Right lobe of liver (tissue), 6 donors: ENCODE results near the gene ALOX5. TPM values are rescaled to one million over a fixed set of nuclear protein-coding genes. Genes with fewer than 3 reads are reported as not detected.
A peak's percentile ranks its signal among the peaks of the same experiment; 100 is the strongest.

Source experiments
- ATAC-seq, 4 donors: fragments of 200-7000 bp; cut with Tn5 transposase; one replicate each; pipeline ENCODE4 v1.9.1; 2020; ENCODE audit warnings: mild to moderate bottlenecking in 4 of 4, moderate library complexity in 4 of 4
- DNase-seq, 3 donors: peaks; one replicate each; pipeline ENCODE4 v3.0.0-alpha.2; 2020
- H3K27ac ChIP-seq, 3 donors: fragments of 200-600 bp; one replicate each; pipeline ENCODE4 v1.8.0; 2022
- H3K27me3 ChIP-seq, 2 donors: fragments of 200-600 bp; one replicate each; pipeline ENCODE4 v1.8.0; 2022
- H3K36me3 ChIP-seq, 4 donors: fragments of 200-600 bp; sonication (generic) in 1 of 4; one replicate each; pipeline versions ENCODE4 v1.5.1 to v1.8.0; 2017 to 2022; ENCODE audit warnings: control low read depth in 1 of 4
- H3K4me1 ChIP-seq, 4 donors: fragments of 200-600 bp; sonication (generic) in 1 of 4; one replicate each; pipeline versions ENCODE4 v1.5.1 to v1.8.0; 2017 to 2022; ENCODE audit warnings: control low read depth in 1 of 4
- H3K4me3 ChIP-seq, 3 donors: fragments of 200-600 bp; one replicate each; pipeline ENCODE4 v1.8.0; 2022
- H3K9me3 ChIP-seq, 4 donors: fragments of 200-600 bp; sonication (generic) in 1 of 4; one replicate each; pipeline versions ENCODE4 v1.5.1 to v1.8.0; 2017 to 2022; ENCODE audit warnings: control low read depth in 1 of 4
- CTCF ChIP-seq, 4 donors: fragments of 200-600 bp in 3 of 4; fragments of 450-650 bp in 1 of 4; IDR thresholded peaks; one replicate each; pipeline versions ENCODE4 v1.5.1 to v1.8.0; 2016 to 2022; ENCODE audit warnings: antibody characterized with exemption in 4 of 4, mild to moderate bottlenecking in 2 of 4
- POLR2A ChIP-seq: fragments of 450-650 bp; IDR thresholded peaks from one replicate; pipeline ENCODE4 v1.6.1; 2017; ENCODE audit warnings: antibody characterized with exemption, mild to moderate bottlenecking
- WGBS: methylation state at CpG from one replicate; pipeline ENCODE4 v1.1.6; 2018; ENCODE audit warnings: low coverage, low lambda C conversion rate; ENCODE audit not compliant: insufficient coverage; ENCODE audit errors: missing lambda C conversion rate; 5-methylcytosine and 5-hydroxymethylcytosine counted together
- intact Hi-C, 2 donors: fragments of 100-400 bp; cut with DNase I; formaldehyde crosslinking; loops; one replicate each; pipeline versions ENCODE4 v1.11.2 to v1.14.1; 2022
- total RNA-seq, 6 experiments: library from RNA; depleted of rRNA in 2 of 6; stranded (reverse); fragments of >200 nt in 2 of 6; fragmentation: NEBNext Ultra II Directional in 3 of 6; extraction: Animal tissue kit (Norgen Biotek cat#: 25700) in 3 of 6; gene quantifications; one replicate each; pipeline versions ENCODE4 v1.1.0 to v1.2.4, GENCODE V29; 2016 to 2023
- donor health status: DM: no; HTN: yes; CAD: no.
- donor health status: DM: no; HTN: no; CAD: no.
- donor health status: DM: no; HTN: no; CAD: no.
- donor health status: DM: no; HTN: yes; CAD: no.
- donor health status: DM: no; HTN: yes; CAD: no.

Gene ALOX5
- total RNA-seq, 6 experiments from 2014 or later, result 3.1 to 10.9 (median 6.6) TPM

- H3K4me3 ChIP-seq, result no peak overlapping the region
- no peaks in the 10 kb centered on the region for H3K36me3 ChIP-seq
- no peaks in the 10 kb centered on the region for H3K27me3 ChIP-seq
- H3K9me3 ChIP-seq, result no peaks in the 10 kb centered on the region
- intact Hi-C loops, result no loop called here
- H3K4me1 ChIP-seq, result no peaks in the 10 kb centered on the region
- DNase-seq (no peak), ATAC-seq (no peak)
- 83% methylated on average over 1 of the region's 6 CpGs for WGBS
- TF ChIP-seq CTCF (IDR thresholded peaks at IDR 0.05) (no peak), POLR2A (no peak)
- no peak overlapping the region for H3K27ac ChIP-seq
Observed at GRCh38 chr10:45439365-45439764, 65.3 kb downstream of the ALOX5 start.

GRCh38 chr10:45439873-45440272, 65.9 kb downstream of the ALOX5 start:
- no peaks in the 10 kb centered on the region for H3K4me1 ChIP-seq
- H3K27me3 ChIP-seq, result no peaks in the 10 kb centered on the region
- TF ChIP-seq POLR2A (no peak), CTCF (IDR thresholded peaks at IDR 0.05) (no peak)
- no peak for ATAC-seq
- no peaks in the 10 kb centered on the region for H3K36me3 ChIP-seq
- no peaks in the 10 kb centered on the region for H3K9me3 ChIP-seq
- no CpG with 5 or more reads among the region's 7 CpGs for WGBS
- no peak overlapping the region for H3K4me3 ChIP-seq
- H3K27ac ChIP-seq, result no peak overlapping the region
- DNase-seq, result no peak
- intact Hi-C loops, result no loop called here

GRCh38 chr10:45440511-45441062, 66.6 kb downstream of the ALOX5 start:
- TF ChIP-seq CTCF (IDR thresholded peaks at IDR 0.05) (no peak), POLR2A (no peak)
- no peak for ATAC-seq
- 68% methylated on average over 5 of the region's 13 CpGs for WGBS
- no peak overlapping the region for H3K27ac ChIP-seq
- peak in 1 of 3 donors; percentile 36 for DNase-seq
- H3K9me3 ChIP-seq, result no peaks in the 10 kb centered on the region
- H3K4me1 ChIP-seq, result peaks cover 0 to 5% (median 2%) of the 10 kb centered on the region in 4 donors
- no peaks in the 10 kb centered on the region for H3K36me3 ChIP-seq
- H3K27me3 ChIP-seq, result no peaks in the 10 kb centered on the region
- intact Hi-C loops, result no loop called here
- H3K4me3 ChIP-seq, result no peak overlapping the region

- WGBS, result 67% methylated on average over 6 of the region's 13 CpGs
- H3K9me3 ChIP-seq, result no peaks in the 10 kb centered on the region
- TF ChIP-seq CTCF (IDR thresholded peaks at IDR 0.05), result no peak
- TF ChIP-seq POLR2A, result no peak
- no peaks in the 10 kb centered on the region for H3K36me3 ChIP-seq
- ATAC-seq (no peak), DNase-seq (peak in 1 of 3 donors; percentile 42)
- peaks cover 0 to 5% (median 2%) of the 10 kb centered on the region in 4 donors for H3K4me1 ChIP-seq
- no peak overlapping the region for H3K4me3 ChIP-seq
- no peaks in the 10 kb centered on the region for H3K27me3 ChIP-seq
- intact Hi-C loops, result no loop called here
- no peak overlapping the region for H3K27ac ChIP-seq
Observed at GRCh38 chr10:45441239-45442190, 67.5 kb downstream of the ALOX5 start.
